Mesothelial cell of epicardium (in vitro differentiated cells): ENCODE results near the gene ZBTB24. TPM values are rescaled to one million over a fixed set of nuclear protein-coding genes. Genes with fewer than 3 reads are reported as not detected.

Source experiments
- DNase-seq, 2 experiments: peaks; one replicate each; pipeline ENCODE4 v3.0.0; 2021; ENCODE audit warnings: low spot score in 2 of 2; ENCODE audit not compliant: unreplicated experiment in 2 of 2
- H3K27ac Mint-ChIP-seq: 2 replicates; pipeline ENCODE4 v1.8.0; 2021; ENCODE audit warnings: mixed read lengths
- H3K27me3 Mint-ChIP-seq: 2 replicates; pipeline ENCODE4 v1.8.0; 2021; ENCODE audit warnings: low read depth, mixed read lengths
- H3K36me3 Mint-ChIP-seq: 2 replicates; pipeline ENCODE4 v1.8.0; 2021; ENCODE audit warnings: mixed read lengths
- H3K4me1 Mint-ChIP-seq: 2 replicates; pipeline ENCODE4 v1.8.0; 2021; ENCODE audit warnings: mixed read lengths
- H3K4me3 Mint-ChIP-seq: 2 replicates; pipeline ENCODE4 v1.8.0; 2021; ENCODE audit warnings: mild to moderate bottlenecking, moderate library complexity, mixed read lengths
- H3K9me3 Mint-ChIP-seq: 2 replicates; pipeline ENCODE4 v1.8.0; 2021; ENCODE audit warnings: mixed read lengths
- CTCF ChIP-seq: fragments of 200-600 bp; sonication (generic); IDR thresholded peaks from one replicate; pipeline ENCODE4 v1.5.0; 2021; ENCODE audit warnings: antibody characterized with exemption; ENCODE audit not compliant: unreplicated experiment
- total RNA-seq: library from RNA; stranded (reverse); gene quantifications from 3 replicates; pipeline ENCODE4 v1.2.1, GENCODE V29; 2021

The ZBTB24 gene
- total RNA-seq, 1 donor from 2014 or later, result 9.1 TPM

GRCh38 chr6:109450801-109451200, 32.2 kb downstream of the ZBTB24 start:
- DNase-seq, result no peak
- no peak overlapping the region for H3K27ac Mint-ChIP-seq
- no peak overlapping the region for H3K4me3 Mint-ChIP-seq
- peaks cover 6% of the 10 kb centered on the region for H3K27me3 Mint-ChIP-seq
- peaks cover 4% of the 10 kb centered on the region for H3K4me1 Mint-ChIP-seq
- TF ChIP-seq CTCF, result no peak
- H3K36me3 Mint-ChIP-seq, result no peaks in the 10 kb centered on the region
- H3K9me3 Mint-ChIP-seq, result no peaks in the 10 kb centered on the region

- H3K27ac Mint-ChIP-seq, result no peak overlapping the region
- H3K36me3 Mint-ChIP-seq, result peaks cover 5% of the 10 kb centered on the region
- H3K9me3 Mint-ChIP-seq, result no peaks in the 10 kb centered on the region
Measured at GRCh38 chr6:109449795-109450673, 33.0 kb downstream of the ZBTB24 start.

GRCh38 chr6:109449064-109449794, 33.8 kb downstream of the ZBTB24 start:
- Mint-ChIP-seq H3K27ac (no peak overlapping the region), H3K4me3 (no peak overlapping the region), H3K36me3 (peaks cover 5% of the 10 kb centered on the region), H3K27me3 (peaks cover 1% of the 10 kb centered on the region), H3K4me1 (no peaks in the 10 kb centered on the region), H3K9me3 (no peaks in the 10 kb centered on the region)
- no peak for DNase-seq
- no peak for TF ChIP-seq CTCF

More at GRCh38 chr6:109449795-109450673, 33.0 kb downstream of the ZBTB24 start:
- no peak overlapping the region for H3K4me3 Mint-ChIP-seq
- H3K27me3 Mint-ChIP-seq, result peaks cover 2% of the 10 kb centered on the region
- DNase-seq, result no peak
- no peak for TF ChIP-seq CTCF
- H3K4me1 Mint-ChIP-seq, result peaks cover 1% of the 10 kb centered on the region

GRCh38 chr6:109448615-109449014, 34.4 kb downstream of the ZBTB24 start:
- H3K36me3 Mint-ChIP-seq, result peaks cover 5% of the 10 kb centered on the region
- H3K27me3 Mint-ChIP-seq, result no peaks in the 10 kb centered on the region
- H3K4me3 Mint-ChIP-seq, result no peak overlapping the region
- H3K4me1 Mint-ChIP-seq, result no peaks in the 10 kb centered on the region
- H3K27ac Mint-ChIP-seq, result no peak overlapping the region
- no peak for TF ChIP-seq CTCF
- H3K9me3 Mint-ChIP-seq, result no peaks in the 10 kb centered on the region
- DNase-seq, result no peak

- Mint-ChIP-seq H3K9me3 (no peaks in the 10 kb centered on the region), H3K4me1 (no peaks in the 10 kb centered on the region), H3K4me3 (no peak overlapping the region), H3K27ac (no peak overlapping the region), H3K27me3 (no peaks in the 10 kb centered on the region), H3K36me3 (peaks cover 5% of the 10 kb centered on the region)
- no peak for TF ChIP-seq CTCF
- DNase-seq, result no peak
Measured at GRCh38 chr6:109447878-109448555, 35.0 kb downstream of the ZBTB24 start.
